Measurements from ENCODE around the gene RGS14.

Gene RGS14

DNA sequence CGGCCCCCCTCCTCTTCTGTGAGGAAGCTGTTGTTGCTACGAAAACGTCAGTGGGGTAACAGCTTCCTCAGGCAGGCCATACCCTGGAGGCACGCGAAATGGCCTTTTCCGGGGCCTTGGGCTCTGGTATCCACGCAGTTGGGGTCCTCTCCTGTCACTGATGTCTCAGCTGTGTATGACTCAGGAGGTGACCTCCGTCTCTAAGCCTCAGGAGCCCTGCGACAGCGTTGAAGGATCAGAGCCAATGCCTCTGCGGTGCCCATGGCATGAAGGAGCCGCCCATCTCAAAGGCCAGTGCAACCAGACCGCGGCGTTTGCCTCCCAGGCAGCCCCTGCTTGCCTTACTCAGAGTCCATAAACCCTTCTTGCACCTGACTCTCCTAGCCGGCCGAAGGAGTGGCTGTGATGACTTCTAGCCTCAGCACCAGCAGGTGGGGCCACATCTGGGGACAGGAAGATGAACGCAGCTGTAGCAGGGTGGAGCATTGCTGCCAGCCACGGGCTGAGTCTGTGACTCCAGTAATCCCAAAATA lies 45.0 kb upstream of the RGS14 start:
- Histone ChIP-seq H3K4me3 (peak overlapping the region; percentile 57 to 97 (median 91)), H4K20me1 (peaks cover 11 to 58% (median 31%) of the 10 kb centered on the region in 11 experiments; a peak in 17 of 22 replicates), H3K27ac (peak overlapping the region in 10 of 11 experiments; percentile 68 to 100 (median 98); a peak in 20 of 22 replicates), H3K27me3 (no peaks in the 10 kb centered on the region), H3K9ac (peak overlapping the region; percentile 44 to 98 (median 96); a peak in 20 of 22 replicates), H3K4me1 (peaks cover 48 to 71% (median 54%) of the 10 kb centered on the region in 10 experiments), H3K36me3 (peaks cover 1 to 32% (median 13%) of the 10 kb centered on the region in 11 experiments; a peak in 16 of 22 replicates), H3K4me2 (peak overlapping the region; percentile 96 to 100 (median 99)), H3K9me3 (replicated peaks in 1 of 11) (no peaks in the 10 kb centered on the region)
- no peak for TF ChIP-seq Cebpa-rat (IDR thresholded peaks at IDR 0.05)

DNA sequence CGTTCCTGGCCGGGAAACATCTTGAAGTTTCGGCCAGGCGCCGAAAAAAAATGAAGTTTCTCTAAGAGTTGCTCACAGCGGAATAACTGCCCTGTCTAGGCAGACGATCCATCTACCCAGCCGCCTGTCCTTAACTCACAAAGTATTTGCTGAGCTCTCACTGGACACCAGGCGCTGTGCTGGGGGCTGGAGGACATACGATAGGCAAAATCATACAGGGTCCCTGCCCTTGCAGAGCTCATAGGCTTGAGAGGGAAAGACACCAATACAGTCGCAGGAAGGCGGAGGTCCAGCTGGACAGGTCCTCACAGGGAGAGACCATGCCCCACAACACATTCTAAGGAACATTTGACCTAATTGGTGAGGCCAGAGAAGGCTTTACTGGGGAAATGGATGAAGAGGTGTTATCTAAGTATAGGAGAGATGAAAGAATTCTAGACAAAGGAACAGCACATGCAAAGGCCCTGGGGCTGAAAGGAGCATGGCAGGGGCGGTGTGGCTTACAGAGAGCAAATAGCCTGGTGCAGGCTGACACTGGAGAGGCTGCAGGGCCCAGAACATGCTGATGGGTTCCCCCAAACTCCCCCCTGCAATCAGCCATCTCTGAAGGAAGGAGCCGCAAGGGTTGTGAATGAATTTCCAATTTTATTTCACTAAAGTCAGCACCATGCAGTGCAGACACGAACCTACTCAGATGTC lies 44.0 kb upstream of the RGS14 start:
- H3K4me2 ChIP-seq = peak overlapping the region in 10 of 11 experiments; percentile 96 to 100 (median 99); a peak in 18 of 22 replicates
- peaks cover 38 to 62% (median 47%) of the 10 kb centered on the region in 10 experiments for H3K4me1 ChIP-seq
- H4K20me1 ChIP-seq = peaks cover 11 to 59% (median 32%) of the 10 kb centered on the region in 11 experiments; a peak in 17 of 22 replicates
- H3K27me3 ChIP-seq = no peaks in the 10 kb centered on the region
- TF ChIP-seq Cebpa-rat (IDR thresholded peaks at IDR 0.05) = no peak
- peaks cover 0 to 30% (median 12%) of the 10 kb centered on the region in 11 experiments; a peak in 15 of 22 replicates for H3K36me3 ChIP-seq
- H3K27ac ChIP-seq = peak overlapping the region in 7 of 11 experiments; percentile 27 to 100 (median 98); a peak in 8 of 22 replicates
- peak overlapping the region in 2 of 10 experiments; percentile 91 to 95; a peak in 3 of 20 replicates for H3K4me3 ChIP-seq
- no peaks in the 10 kb centered on the region for H3K9me3 ChIP-seq (replicated peaks in 1 of 11)
- peak overlapping the region in 7 of 11 experiments; percentile 95 to 98 (median 97); a peak in 10 of 22 replicates for H3K9ac ChIP-seq

DNA sequence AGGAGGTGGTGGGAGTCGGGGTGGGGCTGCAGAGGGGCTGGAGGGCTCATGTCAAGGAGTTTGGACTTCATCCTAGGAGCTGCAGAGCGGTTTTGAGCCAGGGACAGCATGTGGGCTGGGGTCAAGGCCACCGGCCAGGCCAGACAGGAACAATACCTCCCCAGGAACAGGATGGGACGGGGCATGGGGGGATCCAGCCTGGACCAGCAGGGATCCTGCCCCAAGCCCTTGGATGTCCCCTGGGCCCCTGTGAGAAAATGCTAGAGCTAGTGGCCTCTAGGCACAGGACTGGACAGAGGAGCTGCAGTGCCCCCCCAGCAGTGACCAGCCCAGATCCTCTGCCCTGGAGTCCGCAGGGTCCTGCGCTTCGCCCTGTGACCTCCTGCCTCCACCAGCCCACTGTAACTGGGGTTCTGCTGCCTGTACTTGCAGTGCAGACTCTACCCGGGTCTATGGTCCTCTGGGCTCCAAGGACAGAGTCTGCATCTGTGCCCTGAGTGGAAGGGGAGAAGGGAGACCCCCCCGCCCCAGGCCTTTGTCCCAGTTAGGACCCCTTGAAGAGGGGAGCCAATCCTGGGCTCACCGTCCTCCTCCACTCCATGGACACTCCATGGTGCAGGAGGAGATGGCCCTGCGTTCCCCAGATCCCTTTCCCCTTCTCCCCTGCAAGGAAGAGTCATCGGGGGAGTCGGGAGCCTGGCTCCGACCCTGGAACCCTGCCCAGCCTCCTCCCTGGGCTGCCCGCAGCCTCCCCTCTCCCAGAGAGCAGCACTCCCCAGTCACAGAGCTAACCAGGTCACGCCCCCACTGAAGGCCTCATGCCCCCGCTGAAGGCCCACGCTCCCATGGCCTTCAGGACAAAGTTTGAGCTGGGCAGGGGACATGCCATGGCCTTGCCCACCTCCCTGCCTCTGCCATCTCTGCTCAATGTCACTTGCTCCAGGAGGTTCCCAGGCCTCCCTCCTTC lies 43.1 kb upstream of the RGS14 start:
- Histone ChIP-seq H3K4me3 (no peak overlapping the region), H3K4me1 (peaks cover 29 to 56% (median 38%) of the 10 kb centered on the region in 10 experiments), H4K20me1 (peaks cover 11 to 60% (median 32%) of the 10 kb centered on the region in 11 experiments; a peak in 18 of 22 replicates), H3K36me3 (peaks cover 0 to 21% (median 12%) of the 10 kb centered on the region in 11 experiments; a peak in 14 of 22 replicates), H3K9ac (peak overlapping the region in 3 of 11 experiments; percentile 38 to 97 (median 44); a peak in 9 of 22 replicates), H3K27ac (peak overlapping the region in 3 of 11 experiments; percentile 21 to 42 (median 23); a peak in 3 of 22 replicates), H3K27me3 (no peaks in the 10 kb centered on the region), H3K9me3 (replicated peaks in 1 of 11) (peaks cover 0 to 7% (median 0%) of the 10 kb centered on the region in 11 experiments; a peak in 2 of 22 replicates), H3K4me2 (no peak overlapping the region)
- no peak for TF ChIP-seq Cebpa-rat (IDR thresholded peaks at IDR 0.05)

DNA sequence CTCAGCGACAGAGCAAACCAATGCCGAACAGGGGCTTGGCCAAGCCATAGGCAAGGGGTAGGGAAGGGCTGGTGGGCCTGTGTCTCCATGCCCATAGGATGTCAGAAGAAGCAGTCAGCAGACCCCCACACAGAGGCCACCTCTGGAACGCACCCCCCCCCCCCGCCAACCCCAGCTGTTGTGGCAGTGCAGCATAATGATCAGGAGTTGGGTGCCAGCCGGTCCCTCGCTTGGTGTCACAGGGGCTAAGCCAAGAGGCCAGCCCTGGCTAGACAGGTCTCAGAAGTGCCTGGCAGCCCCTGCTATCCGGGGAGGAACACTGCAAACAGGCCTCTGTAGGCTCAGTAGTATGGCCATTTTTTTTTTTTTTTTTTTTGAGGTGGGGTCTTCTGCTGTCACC lies 42.3 kb upstream of the RGS14 start:
- Histone ChIP-seq H3K9me3 (replicated peaks in 1 of 11) (peaks cover 0 to 11% (median 0%) of the 10 kb centered on the region in 11 experiments; a peak in 2 of 22 replicates), H3K4me1 (peaks cover 29 to 56% (median 38%) of the 10 kb centered on the region in 10 experiments), H3K4me3 (no peak overlapping the region), H3K27me3 (no peaks in the 10 kb centered on the region), H3K27ac (no peak overlapping the region), H3K36me3 (peaks cover 0 to 16% (median 6%) of the 10 kb centered on the region in 11 experiments; a peak in 14 of 22 replicates), H3K9ac (peak overlapping the region in 1 of 11 experiments; percentile 97; a peak in 2 of 22 replicates), H4K20me1 (peaks cover 4 to 64% (median 36%) of the 10 kb centered on the region in 11 experiments; a peak in 18 of 22 replicates), H3K4me2 (no peak overlapping the region)
- no peak for TF ChIP-seq Cebpa-rat (IDR thresholded peaks at IDR 0.05)

DNA sequence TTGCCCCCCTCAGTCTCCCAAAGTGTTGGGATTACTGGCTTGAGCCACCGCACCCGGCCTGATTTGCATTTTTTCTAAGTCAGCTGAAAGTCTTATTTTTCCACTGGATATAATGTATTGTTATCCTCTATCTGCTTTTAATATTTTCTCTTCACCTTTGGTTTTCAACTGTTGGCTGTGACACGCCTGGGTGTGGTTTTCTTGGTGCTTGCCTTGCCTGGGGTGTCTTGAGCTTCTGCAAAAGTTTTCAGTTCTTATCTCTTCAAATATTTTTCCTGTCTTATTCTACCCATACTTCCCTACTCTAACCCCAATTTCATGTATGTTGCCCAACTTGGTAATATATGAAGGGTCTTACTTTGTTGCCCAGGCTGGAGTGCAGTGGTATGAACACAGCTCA lies 41.7 kb upstream of the RGS14 start:
- no peaks in the 10 kb centered on the region for H3K27me3 ChIP-seq
- H3K4me1 ChIP-seq = peaks cover 29 to 56% (median 38%) of the 10 kb centered on the region in 10 experiments
- no peak overlapping the region for H3K4me3 ChIP-seq

DNA sequence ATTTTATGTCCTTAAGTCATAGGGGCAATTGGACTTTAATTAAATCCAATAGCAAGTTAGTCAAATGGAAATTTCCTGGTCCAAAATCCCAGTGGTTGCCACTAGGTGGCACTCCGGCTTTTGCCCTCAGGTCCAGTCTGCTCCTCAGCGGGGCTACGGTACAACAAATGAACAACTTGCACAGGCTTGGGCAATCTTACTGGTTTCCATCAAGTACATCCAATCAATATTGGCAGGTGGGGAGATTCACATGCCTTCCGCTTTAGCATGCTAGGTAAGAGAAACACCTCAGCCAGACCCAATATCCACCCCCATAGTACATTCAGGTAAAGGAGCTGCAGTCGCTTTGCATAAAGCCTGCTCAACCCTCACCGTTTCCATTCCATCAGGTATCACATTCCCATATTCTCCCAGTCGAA lies 39.8 kb upstream of the RGS14 start:
- TF ChIP-seq Cebpa-rat (IDR thresholded peaks at IDR 0.05) = no peak
- H3K4me3 ChIP-seq = no peak overlapping the region
- H3K4me2 ChIP-seq = peak overlapping the region in 1 of 11 experiments; percentile 16; a peak in 2 of 22 replicates
- no peak overlapping the region for H3K27ac ChIP-seq
- H3K9me3 ChIP-seq (replicated peaks in 1 of 11) = peaks cover 0 to 11% (median 0%) of the 10 kb centered on the region in 11 experiments; a peak in 2 of 22 replicates
- peaks cover 28 to 56% (median 39%) of the 10 kb centered on the region in 10 experiments for H3K4me1 ChIP-seq
- H3K9ac ChIP-seq = no peak overlapping the region
- no peaks in the 10 kb centered on the region for H3K27me3 ChIP-seq
- H3K36me3 ChIP-seq = peaks cover 0 to 14% (median 6%) of the 10 kb centered on the region in 11 experiments; a peak in 11 of 22 replicates
- peaks cover 0 to 60% (median 35%) of the 10 kb centered on the region in 11 experiments; a peak in 12 of 22 replicates for H4K20me1 ChIP-seq

More for the DNA sequence above, 41.7 kb upstream of the RGS14 start:
- TF ChIP-seq Cebpa-rat (IDR thresholded peaks at IDR 0.05) = no peak
- Histone ChIP-seq H3K4me2 (no peak overlapping the region), H3K36me3 (peaks cover 0 to 14% (median 6%) of the 10 kb centered on the region in 11 experiments; a peak in 11 of 22 replicates), H3K9me3 (replicated peaks in 1 of 11) (peaks cover 0 to 11% (median 0%) of the 10 kb centered on the region in 11 experiments; a peak in 2 of 22 replicates), H3K9ac (peak overlapping the region in 1 of 11 experiments; percentile 41; a peak in 1 of 22 replicates), H4K20me1 (peaks cover 0 to 67% (median 40%) of the 10 kb centered on the region in 11 experiments; a peak in 12 of 22 replicates), H3K27ac (no peak overlapping the region)

DNA sequence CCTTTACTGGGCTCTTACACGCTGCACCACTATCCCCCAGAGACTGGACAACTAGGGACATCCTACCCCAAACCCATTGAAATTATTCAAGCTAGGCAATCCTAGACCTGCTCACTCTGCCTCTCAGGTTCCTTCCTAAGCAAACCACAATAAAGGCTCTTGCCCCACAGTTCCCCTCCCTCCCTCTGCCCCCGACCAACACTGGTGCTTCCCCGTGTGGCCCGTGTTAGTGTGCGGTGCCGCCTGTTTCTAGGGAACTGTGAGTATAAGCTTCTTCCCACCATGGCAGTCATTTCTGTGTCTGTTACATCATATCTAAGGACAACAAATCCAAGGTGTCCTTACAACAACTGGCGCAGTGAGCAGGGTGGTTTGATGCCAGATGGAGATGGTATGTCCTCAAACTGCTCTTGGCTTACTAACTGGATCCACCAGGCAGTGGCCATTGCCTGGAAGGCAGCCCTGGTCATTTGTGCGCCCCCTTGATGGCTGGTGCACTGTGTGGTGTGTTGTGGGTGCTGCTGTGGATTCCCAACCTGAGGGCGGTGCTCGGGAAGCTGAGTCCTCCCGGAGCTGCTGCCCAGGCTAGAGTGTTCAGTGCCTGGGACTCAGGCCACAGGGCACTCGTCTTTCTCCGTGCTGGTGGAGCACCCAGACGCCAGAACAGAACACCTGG lies 37.7 kb upstream of the RGS14 start:
- no peak for TF ChIP-seq Cebpa-rat (IDR thresholded peaks at IDR 0.05)
- peaks cover 0 to 65% (median 26%) of the 10 kb centered on the region in 11 experiments; a peak in 11 of 22 replicates for H4K20me1 ChIP-seq
- peak overlapping the region in 1 of 11 experiments; percentile 29; a peak in 1 of 22 replicates for H3K9ac ChIP-seq
- peak overlapping the region; percentile 60 to 77 (median 69) for H3K4me2 ChIP-seq
- peaks cover 37 to 59% (median 48%) of the 10 kb centered on the region in 10 experiments for H3K4me1 ChIP-seq
- peaks cover 0 to 16% (median 5%) of the 10 kb centered on the region in 11 experiments; a peak in 2 of 22 replicates for H3K9me3 ChIP-seq (replicated peaks in 1 of 11)
- H3K4me3 ChIP-seq = no peak overlapping the region
- peaks cover 0 to 25% (median 12%) of the 10 kb centered on the region in 11 experiments; a peak in 14 of 22 replicates for H3K36me3 ChIP-seq
- peak overlapping the region in 5 of 11 experiments; percentile 7 to 39 (median 19); a peak in 4 of 22 replicates for H3K27ac ChIP-seq
- H3K27me3 ChIP-seq = no peaks in the 10 kb centered on the region

Data from BLaER1 treated with 17β-estradiol and CSF1 and Interleukin-3, amounts not matched to agents 10 nM and 100 nM (cell line).